ENCODE measurements around the gene RTEL1. TPM values are rescaled to one million over a fixed set of nuclear protein-coding genes. Genes with fewer than 3 reads are reported as not detected.
"Not testable (repeated sequence)": the region's sequence is repeated elsewhere in the genome, so short reads cannot be mapped to it uniquely, and the experiment has no call there.

Gene RTEL1
- total RNA-seq, 4 donors from 2014 or later: 8.5 to 38.3 (median 12.7) TPM

GRCh38 chr20:63667858-63668257, 9.7 kb downstream of the RTEL1 start:
- WGBS, 2 donors: 92% methylated on average over 16 of the region's 16 CpGs
- TF ChIP-seq CTCF (IDR thresholded peaks at IDR 0.05) (no peak), POLR2A (IDR thresholded peaks at IDR 0.05) (no peak)

GRCh38 chr20:63668351-63668750, 10.2 kb downstream of the RTEL1 start:
- TF ChIP-seq CTCF (IDR thresholded peaks at IDR 0.05): no peak
- no peak for TF ChIP-seq POLR2A (IDR thresholded peaks at IDR 0.05)

More at GRCh38 chr20:63667858-63668257, 9.7 kb downstream of the RTEL1 start:
- no peak overlapping the region for H3K4me3 ChIP-seq (ENCODE audit: low read depth, poor library complexity, severe bottlenecking)
- intact Hi-C loops (cut with DNase I; ENCODE audit: low total_unique reads): no loop called here
- DNase-seq (ENCODE audit: low spot score in 2 of 2): no peak

GRCh38 chr20:63671695-63672094, 13.6 kb downstream of the RTEL1 start:
- DNase-seq (ENCODE audit: low spot score in 2 of 2); H3K4me3 ChIP-seq (ENCODE audit: low read depth, poor library complexity, severe bottlenecking); intact Hi-C loops (cut with DNase I; ENCODE audit: low total_unique reads): not testable (repeated sequence)
- WGBS, 2 donors: 93 to 95% methylated on average over 12 of the region's 12 CpGs

More at GRCh38 chr20:63668351-63668750, 10.2 kb downstream of the RTEL1 start:
- no peak for DNase-seq (ENCODE audit: low spot score in 2 of 2)
- H3K4me3 ChIP-seq (ENCODE audit: low read depth, poor library complexity, severe bottlenecking): no peak overlapping the region
- 93 to 96% methylated on average over 11 of the region's 11 CpGs for WGBS, 2 donors
- intact Hi-C loops (cut with DNase I; ENCODE audit: low total_unique reads): no loop called here

GRCh38 chr20:63672666-63673065, 14.6 kb downstream of the RTEL1 start:
- 98 to 100% methylated on average over 8 to 9 of the region's 10 CpGs for WGBS, 2 donors
- no peak for DNase-seq (ENCODE audit: low spot score in 2 of 2)
- H3K4me3 ChIP-seq (ENCODE audit: low read depth, poor library complexity, severe bottlenecking): no peak overlapping the region
- TF ChIP-seq POLR2A (IDR thresholded peaks at IDR 0.05) (no peak), CTCF (IDR thresholded peaks at IDR 0.05) (no peak)
- intact Hi-C loops (cut with DNase I; ENCODE audit: low total_unique reads): no loop called here

GRCh38 chr20:63673951-63674350, 15.8 kb downstream of the RTEL1 start:
- intact Hi-C loops (cut with DNase I; ENCODE audit: low total_unique reads): no loop called here
- TF ChIP-seq POLR2A (IDR thresholded peaks at IDR 0.05) (no peak), CTCF (IDR thresholded peaks at IDR 0.05) (no peak)
- no peak for DNase-seq (ENCODE audit: low spot score in 2 of 2)
- no peak overlapping the region for H3K4me3 ChIP-seq (ENCODE audit: low read depth, poor library complexity, severe bottlenecking)
- 93 to 97% methylated on average over 11 to 14 of the region's 14 CpGs for WGBS, 2 donors

GRCh38 chr20:63675681-63676368, 17.7 kb downstream of the RTEL1 start:
- no peak for TF ChIP-seq CTCF (IDR thresholded peaks at IDR 0.05)
- no peak for TF ChIP-seq POLR2A (IDR thresholded peaks at IDR 0.05)
- WGBS, 2 donors: 95 to 96% methylated on average over 19 to 20 of the region's 20 CpGs
- no peak for DNase-seq (ENCODE audit: low spot score in 2 of 2)
- H3K4me3 ChIP-seq (ENCODE audit: low read depth, poor library complexity, severe bottlenecking): no peak overlapping the region
- intact Hi-C loops (cut with DNase I; ENCODE audit: low total_unique reads): no loop called here

Data from lower leg skin (tissue), 4 donors.